ENCODE results near the gene ENGASE. TPM values are rescaled to one million over a fixed set of nuclear protein-coding genes. Genes with fewer than 3 reads are reported as not detected.

ENGASE gene
- total and polyA plus RNA-seq, 2 of the 4 experiments (the other 2 are of a cell fraction) = 3.9 to 12.1 TPM

DNA sequence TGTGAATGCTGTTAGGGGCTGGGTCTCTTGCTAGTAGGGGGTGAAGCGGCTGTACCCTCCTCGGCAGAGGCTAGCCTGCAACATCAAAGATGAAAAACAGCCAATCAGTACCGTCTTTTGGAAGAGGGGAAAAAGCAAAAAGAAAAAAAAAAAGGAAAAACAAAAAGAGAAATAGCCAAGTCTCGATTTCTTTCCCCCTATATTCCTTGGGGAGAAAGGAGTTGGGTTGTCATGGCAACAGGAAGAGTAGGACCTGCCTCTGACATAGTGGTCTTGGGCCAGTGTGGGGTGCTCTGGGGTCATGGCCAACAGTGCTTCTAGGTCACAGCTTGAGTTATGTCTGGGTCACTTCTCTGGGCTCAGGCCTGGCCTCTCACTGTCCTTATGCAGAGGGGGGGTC, 17.9 kb downstream of the ENGASE start:
- POLR2A ChIA-PET (ENCODE audit: unreplicated experiment) = no interaction called here
- Histone ChIP-seq H3K36me3 (ENCODE audit: control insufficient read depth, insufficient read depth, low read length) (no peaks in the 10 kb centered on the region), H3K14ac (replicated peaks; ENCODE audit: low read depth, low read length) (no peak overlapping the region), H4K8ac (ENCODE audit: low read depth in 2 of 2, low read length in 2 of 2) (no peak overlapping the region), H2BK120ac (ENCODE audit: low read depth, low read length) (no peak overlapping the region), H3K23ac (ENCODE audit: low read depth, low read length) (no peak overlapping the region), H2BK20ac (ENCODE audit: low read depth, low read length) (no peak overlapping the region), H4K20me1 (ENCODE audit: insufficient read depth, low read length) (peaks cover 3% of the 10 kb centered on the region; the same call in 1 of the 2 replicates), H2AFZ (replicated peaks; ENCODE audit: low read length, poor library complexity) (no peak overlapping the region), H3K56ac (ENCODE audit: extremely low read depth, insufficient read depth, low read length) (no peak overlapping the region), H3K27me3 (ENCODE audit: control insufficient read depth, insufficient read depth, low read length) (peaks cover 30% of the 10 kb centered on the region), H3K4ac (ENCODE audit: low read depth, low read length) (no peak overlapping the region), H3K79me1 (ENCODE audit: low read depth in 1 of 2, low read length in 2 of 2) (no peaks in the 10 kb centered on the region), H3K9ac (ENCODE audit: low read depth, low read length) (no peak overlapping the region), H3K4me2 (ENCODE audit: low read depth, low read length) (no peak overlapping the region), H2AK5ac (ENCODE audit: low read depth, low read length) (no peak overlapping the region), H3K9me1 (ENCODE audit: insufficient read depth, low read length) (no peaks in the 10 kb centered on the region), H3K9me3 (ENCODE audit: control insufficient read depth, insufficient read depth, low read length) (no peaks in the 10 kb centered on the region), H3K18ac (ENCODE audit: low read depth, low read length) (no peak overlapping the region), H3K27ac (ENCODE audit: insufficient read depth, low read length) (no peak overlapping the region), H4K5ac (ENCODE audit: low read depth, low read length) (no peak overlapping the region), H4K91ac (ENCODE audit: insufficient read depth, low read depth, low read length) (no peak overlapping the region), H3K4me3 (ENCODE audit: insufficient read depth, low read depth, low read length) (no peak overlapping the region), H2AK9ac (replicated peaks; ENCODE audit: low read depth, low read length, poor library complexity) (no peak overlapping the region), H2BK15ac (ENCODE audit: low read depth, low read length) (no peak overlapping the region), H2BK5ac (ENCODE audit: low read depth, low read length, poor library complexity, severe bottlenecking) (no peak overlapping the region), H3K4me1 (ENCODE audit: control insufficient read depth, insufficient read depth, low read length) (no peaks in the 10 kb centered on the region)
- dilution Hi-C loops (cut with HindIII; ENCODE audit: low sequenced_read_pairs, unreplicated experiment) = no loop called here
- no TSS peak for BruUV-seq (replicated peaks)
- intact Hi-C loops (cut with micrococcal nuclease) = no loop called here
- in situ Hi-C loops (cut with MboI; ENCODE audit: low sequenced_read_pairs) = loop anchor here (25.0 kb wide), 1 partner anchor 620 kb away; no protein-coding TSS in a partner anchor
- no peak for ATAC-seq (ENCODE audit: low read depth)
- WGBS, 2 experiments (ENCODE audit: extremely low coverage in 2 of 2, insufficient read length in 1 of 2) = 43% methylated on average over 2 of the region's 4 CpGs; no CpG with 5 or more reads in 1 of the 2 experiments
- TF ChIP-seq USF2 (IDR thresholded peaks at IDR 0.05; ENCODE audit: low read depth, low read length) (no peak), MAZ (IDR thresholded peaks at IDR 0.05; ENCODE audit: borderline replicate concordance, low read depth, low read length) (no peak), MAFK (IDR thresholded peaks at IDR 0.05; ENCODE audit: low read depth, low read length) (no peak), RAD21 (IDR thresholded peaks at IDR 0.05; ENCODE audit: low read length) (no peak)
- no peak for DNase-seq
- CTCF ChIA-PET = no interaction called here
